Activated T-helper 17 cell treated with anti-CD3 and anti-CD28 coated beads, Interleukin-2, amount 50 U/mL, for 72 hours (primary cell): Measurements from ENCODE around the gene MATN4. TPM values are rescaled to one million over a fixed set of nuclear protein-coding genes. Genes with fewer than 3 reads are reported as not detected.

Experiments used
- ATAC-seq: fragments of 150-1000 bp; cut with Tn5 transposase; replicated peaks from 2 replicates; pipeline ENCODE4 v1.10.0; 2021; ENCODE audit warnings: mild to moderate bottlenecking, moderate library complexity
- H3K27ac Mint-ChIP-seq: one replicate; pipeline ENCODE4 v1.8.0; 2022; ENCODE audit warnings: mixed read lengths
- H3K27me3 Mint-ChIP-seq: one replicate; pipeline ENCODE4 v1.8.0; 2022; ENCODE audit warnings: mixed read lengths
- H3K36me3 Mint-ChIP-seq: one replicate; pipeline ENCODE4 v1.8.0; 2022; ENCODE audit warnings: low read depth, mild to moderate bottlenecking, mixed read lengths
- H3K4me1 Mint-ChIP-seq: one replicate; pipeline ENCODE4 v1.8.0; 2022; ENCODE audit warnings: mixed read lengths
- H3K4me3 Mint-ChIP-seq: one replicate; pipeline ENCODE4 v1.8.0; 2022; ENCODE audit warnings: mild to moderate bottlenecking, mixed read lengths
- H3K9me3 Mint-ChIP-seq: one replicate; pipeline ENCODE4 v1.8.0; 2022; ENCODE audit warnings: mixed read lengths
- total RNA-seq, 2 donors: library from RNA; stranded (reverse); gene quantifications; one replicate each; pipeline ENCODE4 v1.2.3, GENCODE V29; 2022

The MATN4 gene
- total RNA-seq, 2 donors from 2014 or later = 0.11 to 0.66 TPM

DNA sequence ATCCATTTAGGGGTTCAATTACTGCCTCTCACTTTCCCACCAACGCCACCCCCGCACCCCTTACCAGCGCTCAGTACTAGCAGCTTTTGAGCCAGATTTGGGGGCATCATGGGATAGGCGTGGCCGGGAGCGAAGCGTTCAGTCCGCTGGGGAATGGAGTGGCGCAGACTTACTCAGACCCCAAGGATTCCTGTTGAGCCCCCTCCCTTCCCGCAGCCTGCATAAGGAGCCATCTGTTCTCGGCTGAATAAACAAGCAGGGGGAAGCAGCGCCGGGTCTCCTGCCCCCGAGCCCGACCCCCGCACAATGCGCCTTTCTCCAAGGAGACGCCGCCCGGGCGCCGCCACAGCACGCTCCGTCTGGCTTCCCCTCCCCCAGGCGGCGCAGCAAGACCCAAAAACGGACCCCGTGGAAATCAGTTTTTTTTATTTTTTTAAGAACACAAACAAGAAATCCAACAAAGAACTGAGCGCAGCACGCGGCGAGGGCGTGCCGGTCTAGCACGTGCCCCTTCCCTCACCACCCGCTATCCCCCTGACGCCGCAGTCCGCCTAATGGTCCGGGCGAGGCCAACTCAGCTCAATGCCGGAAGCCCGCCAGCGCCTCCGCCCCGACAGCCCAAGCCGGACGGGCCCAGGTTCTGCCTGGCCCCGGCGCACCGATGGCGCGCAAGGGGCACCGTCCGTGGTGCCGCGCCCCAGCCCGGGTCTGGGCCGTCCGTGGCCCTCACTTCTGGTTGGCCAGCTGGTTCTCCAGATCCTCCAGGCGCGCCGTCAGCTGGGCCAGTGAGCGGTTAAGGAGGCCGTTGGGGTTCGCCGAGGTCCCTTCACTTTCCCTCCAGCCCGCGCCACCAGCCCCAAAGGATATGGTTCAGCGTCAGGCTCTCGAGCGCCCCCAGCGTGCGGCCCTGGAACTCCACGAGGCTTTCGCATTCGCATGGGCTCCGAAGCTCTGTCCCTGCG, 14.8 kb downstream of the MATN4 start:
- no peaks in the 10 kb centered on the region for H3K4me1 Mint-ChIP-seq
- no peaks in the 10 kb centered on the region for H3K36me3 Mint-ChIP-seq
- H3K27ac Mint-ChIP-seq = no peak overlapping the region
- ATAC-seq = peak; percentile 92
- H3K27me3 Mint-ChIP-seq = peaks cover 13% of the 10 kb centered on the region
- no peaks in the 10 kb centered on the region for H3K9me3 Mint-ChIP-seq
- peak overlapping the region; percentile 66 for H3K4me3 Mint-ChIP-seq

DNA sequence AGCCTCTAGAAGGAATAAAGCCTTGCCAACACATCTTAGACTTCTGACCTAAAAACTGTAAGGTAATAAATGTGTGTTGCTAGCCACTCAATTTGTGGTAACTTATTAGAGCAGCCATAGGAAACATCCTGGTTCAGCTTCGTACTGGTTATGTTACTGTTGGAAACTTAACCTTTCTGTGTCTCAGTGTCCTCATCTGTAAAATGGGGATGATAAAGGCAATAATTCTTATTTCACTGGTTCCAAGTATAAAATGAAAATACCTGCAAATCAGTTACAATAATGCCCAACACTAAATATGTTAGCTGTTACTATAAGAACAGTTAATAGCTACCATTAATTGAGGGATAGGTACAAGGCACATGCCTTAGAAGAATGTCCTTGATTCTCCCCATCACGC, 15.8 kb downstream of the MATN4 start:
- ATAC-seq = no peak
- no peak overlapping the region for H3K27ac Mint-ChIP-seq
- H3K27me3 Mint-ChIP-seq = peaks cover 18% of the 10 kb centered on the region
- H3K9me3 Mint-ChIP-seq = no peaks in the 10 kb centered on the region
- no peaks in the 10 kb centered on the region for H3K4me1 Mint-ChIP-seq
- no peaks in the 10 kb centered on the region for H3K36me3 Mint-ChIP-seq
- peak overlapping the region; percentile 66 for H3K4me3 Mint-ChIP-seq

DNA sequence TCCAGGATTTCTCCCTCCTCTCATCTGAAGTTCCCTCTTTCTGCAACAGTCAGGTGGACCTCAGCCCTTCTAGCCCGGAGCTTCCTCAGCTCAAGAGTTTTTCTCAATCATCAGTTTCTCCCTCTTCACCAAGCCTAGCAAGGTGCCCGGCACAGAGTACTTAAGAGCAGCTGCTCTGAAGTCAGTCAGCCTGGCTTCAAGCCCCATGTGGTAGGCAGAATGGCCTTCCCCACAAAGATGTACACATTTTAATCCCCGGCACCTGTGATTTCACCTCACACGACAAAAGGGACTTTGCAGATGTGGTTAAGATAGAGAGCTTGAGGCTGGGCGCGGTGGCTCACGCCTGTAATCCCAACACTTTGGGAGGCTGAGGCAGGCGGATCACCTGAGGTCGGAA, 16.6 kb downstream of the MATN4 start:
- ATAC-seq = no peak
- no peaks in the 10 kb centered on the region for H3K9me3 Mint-ChIP-seq
- peaks cover 23% of the 10 kb centered on the region for H3K27me3 Mint-ChIP-seq
- H3K36me3 Mint-ChIP-seq = no peaks in the 10 kb centered on the region
- H3K27ac Mint-ChIP-seq = no peak overlapping the region
- H3K4me3 Mint-ChIP-seq = no peak overlapping the region
- H3K4me1 Mint-ChIP-seq = no peaks in the 10 kb centered on the region

DNA sequence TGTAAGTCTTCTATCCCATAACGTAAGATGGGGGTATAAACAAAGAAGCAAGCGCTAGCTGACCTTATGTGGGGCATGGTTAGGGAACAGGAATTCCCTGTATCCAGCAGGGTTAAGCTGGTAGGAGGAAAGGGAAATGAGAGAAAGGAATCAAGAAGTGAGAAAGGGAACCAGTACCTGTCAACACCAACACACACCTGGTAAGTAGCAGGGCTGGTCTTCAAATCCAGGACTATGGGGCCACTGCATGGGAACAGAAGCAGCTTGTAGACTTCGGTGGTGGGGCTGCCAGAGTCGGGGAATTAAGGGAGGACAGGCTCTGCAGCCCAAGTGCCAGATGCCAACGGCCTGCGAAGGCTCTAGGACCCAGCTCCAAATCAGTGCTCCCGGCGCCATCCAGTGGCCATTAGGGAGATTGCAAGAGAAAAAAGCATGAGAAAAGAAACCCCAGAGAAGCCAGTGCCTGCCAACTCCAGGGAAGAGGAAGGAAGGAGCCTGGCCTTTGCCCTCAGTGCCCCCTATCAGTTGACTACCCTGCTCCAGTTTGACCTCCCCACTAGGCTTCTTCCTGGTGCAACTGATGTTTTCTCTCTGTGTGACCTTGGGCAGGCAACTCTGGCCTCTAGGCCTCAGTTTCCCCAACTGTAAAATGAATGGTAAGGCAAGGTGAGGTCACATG, 17.3 kb downstream of the MATN4 start:
- Mint-ChIP-seq H3K36me3 (no peaks in the 10 kb centered on the region), H3K27me3 (peaks cover 23% of the 10 kb centered on the region), H3K27ac (no peak overlapping the region), H3K4me1 (no peaks in the 10 kb centered on the region), H3K4me3 (no peak overlapping the region), H3K9me3 (no peaks in the 10 kb centered on the region)
- peak; percentile 38 for ATAC-seq

DNA sequence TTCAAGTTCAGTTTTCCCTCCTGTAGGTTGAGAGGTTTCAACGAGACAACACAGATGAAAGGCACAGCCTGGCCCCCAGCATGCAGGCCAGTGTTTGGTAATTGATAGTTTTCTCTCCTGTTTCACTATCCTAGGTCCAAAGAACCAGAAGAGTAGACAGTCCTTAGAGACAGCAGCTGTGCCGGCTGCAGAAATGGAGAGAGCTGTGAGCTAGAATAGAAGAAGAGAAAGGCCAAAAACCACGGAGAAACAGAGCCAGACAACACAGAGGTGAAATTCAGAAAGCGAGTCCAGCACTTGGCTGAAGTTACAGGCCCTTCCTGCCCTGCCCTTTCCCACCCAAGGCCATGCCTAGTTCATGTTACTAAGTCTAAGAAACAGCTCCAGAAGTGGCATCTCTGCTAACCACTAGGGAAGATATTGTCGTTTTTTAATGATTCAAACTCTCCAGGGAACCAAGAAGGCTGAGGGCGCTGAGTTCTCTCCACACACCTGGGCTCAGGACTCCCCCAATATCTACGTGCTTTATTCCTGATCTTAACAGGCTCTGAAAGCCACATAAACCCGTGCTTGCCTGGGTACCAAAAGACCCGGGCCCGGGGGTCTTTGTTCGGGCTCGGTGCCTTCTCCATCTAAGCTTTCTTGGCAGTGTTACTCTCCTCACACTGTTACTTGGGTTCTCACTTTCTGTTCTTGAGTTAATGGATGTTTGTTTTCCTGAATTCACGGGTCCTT, 18.0 kb downstream of the MATN4 start:
- H3K4me3 Mint-ChIP-seq = no peak overlapping the region
- H3K27me3 Mint-ChIP-seq = peaks cover 23% of the 10 kb centered on the region
- H3K9me3 Mint-ChIP-seq = no peaks in the 10 kb centered on the region
- no peak for ATAC-seq
- H3K27ac Mint-ChIP-seq = no peak overlapping the region
- H3K36me3 Mint-ChIP-seq = no peaks in the 10 kb centered on the region
- H3K4me1 Mint-ChIP-seq = no peaks in the 10 kb centered on the region

DNA sequence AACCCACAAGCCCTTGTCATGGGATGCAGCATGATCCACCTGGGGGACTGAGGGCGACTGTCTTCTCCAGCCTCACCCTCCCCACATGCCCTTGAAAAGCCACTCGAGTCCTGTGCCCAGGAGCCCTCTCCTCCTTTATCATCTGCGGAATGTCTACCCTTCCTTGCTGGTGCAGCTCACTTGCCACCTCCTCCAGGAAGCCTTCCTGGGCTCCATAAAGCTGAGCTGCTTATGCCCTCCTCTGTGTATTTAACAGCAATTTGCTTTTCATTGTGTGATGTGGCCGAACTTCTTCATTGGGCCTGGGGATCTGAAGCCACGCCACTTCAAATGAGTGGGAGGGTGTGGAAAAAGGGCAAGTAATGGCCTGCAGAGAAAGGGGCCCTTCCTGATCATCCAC, 19.2 kb downstream of the MATN4 start:
- Mint-ChIP-seq H3K4me3 (no peak overlapping the region), H3K4me1 (no peaks in the 10 kb centered on the region), H3K27me3 (peaks cover 26% of the 10 kb centered on the region), H3K36me3 (no peaks in the 10 kb centered on the region), H3K27ac (no peak overlapping the region), H3K9me3 (no peaks in the 10 kb centered on the region)
- ATAC-seq = no peak

DNA sequence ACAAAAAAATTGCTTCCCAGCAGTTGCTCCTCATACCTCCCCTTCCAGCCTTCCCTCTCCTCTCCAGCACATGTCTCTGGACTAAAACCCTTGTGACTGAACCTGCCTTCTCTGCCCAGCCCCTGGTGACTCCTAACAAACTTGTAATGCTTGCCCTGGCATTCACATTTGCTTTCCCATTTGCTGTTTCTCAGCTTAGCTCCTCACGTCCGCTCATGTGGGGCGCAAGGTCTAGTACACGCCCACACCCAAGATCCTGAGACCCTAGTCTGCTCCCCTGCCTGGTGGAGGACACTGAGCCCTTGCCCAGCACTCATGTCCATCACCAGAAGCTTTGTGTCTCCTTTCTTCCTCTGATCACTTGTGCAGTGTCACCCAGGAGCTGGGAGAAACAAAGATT, 19.7 kb downstream of the MATN4 start:
- no peak overlapping the region for H3K27ac Mint-ChIP-seq
- no peaks in the 10 kb centered on the region for H3K4me1 Mint-ChIP-seq
- H3K36me3 Mint-ChIP-seq = no peaks in the 10 kb centered on the region
- H3K4me3 Mint-ChIP-seq = no peak overlapping the region
- peaks cover 27% of the 10 kb centered on the region for H3K27me3 Mint-ChIP-seq
- ATAC-seq = no peak
- no peaks in the 10 kb centered on the region for H3K9me3 Mint-ChIP-seq

DNA sequence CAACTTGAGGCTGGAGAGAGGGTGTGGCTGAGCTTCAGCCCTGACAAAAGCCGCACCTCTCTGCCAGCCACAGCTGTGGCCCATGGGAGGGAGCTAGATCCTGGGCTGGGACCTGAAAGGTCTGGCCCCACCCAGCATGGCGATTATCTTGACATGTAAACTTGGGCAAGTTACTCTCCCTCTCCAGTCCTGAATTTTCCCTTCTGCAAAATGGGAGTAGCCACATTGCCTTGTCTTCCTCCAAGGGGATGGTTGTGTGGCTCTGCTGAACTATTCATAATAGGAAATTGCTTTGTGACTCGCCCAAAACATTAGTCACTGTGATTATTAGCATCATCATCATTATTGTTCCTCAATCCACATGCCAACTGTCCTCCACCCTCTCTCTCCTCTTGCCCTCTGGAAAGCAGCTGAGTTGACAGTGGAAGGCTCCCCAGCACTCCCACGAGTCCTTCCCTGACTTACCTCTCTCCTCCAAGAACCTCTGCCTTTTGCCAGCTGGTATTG, 24.5 kb downstream of the MATN4 start:
- no peaks in the 10 kb centered on the region for H3K36me3 Mint-ChIP-seq
- H3K9me3 Mint-ChIP-seq = no peaks in the 10 kb centered on the region
- no peak overlapping the region for H3K4me3 Mint-ChIP-seq
- H3K27me3 Mint-ChIP-seq = peaks cover 41% of the 10 kb centered on the region
- no peak for ATAC-seq
- H3K27ac Mint-ChIP-seq = no peak overlapping the region
- H3K4me1 Mint-ChIP-seq = no peaks in the 10 kb centered on the region

DNA sequence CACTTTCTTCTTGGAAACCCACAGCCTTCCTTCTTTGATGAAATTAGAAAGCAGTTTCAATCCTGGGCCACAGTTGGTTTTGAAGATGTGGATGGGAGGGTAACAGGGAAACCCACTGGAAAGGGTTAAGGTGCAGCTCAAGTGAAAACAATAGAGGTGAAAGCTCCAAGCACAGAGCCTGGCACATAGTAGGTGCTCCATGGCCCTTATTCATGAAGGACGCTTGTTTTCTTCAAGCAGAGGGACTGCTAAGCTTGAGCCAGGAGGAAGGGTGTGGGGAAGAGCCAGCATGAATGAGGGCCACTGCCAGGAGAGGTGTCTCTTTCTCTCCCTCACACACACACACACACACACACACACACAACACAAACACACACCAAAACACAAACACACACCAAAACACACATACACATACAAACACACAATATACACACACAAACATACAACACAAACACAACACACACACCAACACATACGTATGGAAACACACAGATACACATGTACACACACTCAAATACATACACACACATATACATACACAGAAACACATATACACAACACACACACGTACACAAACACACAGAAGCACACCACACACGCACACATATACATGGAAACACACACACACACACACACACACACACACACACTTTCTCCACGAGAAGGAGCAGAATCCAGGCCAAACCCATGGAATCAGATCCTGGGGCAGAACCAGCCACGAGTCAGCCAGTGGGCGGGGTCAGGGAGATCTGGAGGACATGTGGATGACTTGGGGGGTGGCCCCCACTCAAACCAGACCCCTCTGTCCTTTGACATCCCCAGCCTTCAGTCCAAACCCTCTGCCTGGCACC, 25.2 kb downstream of the MATN4 start:
- H3K9me3 Mint-ChIP-seq = no peaks in the 10 kb centered on the region
- no peak for ATAC-seq
- H3K4me3 Mint-ChIP-seq = no peak overlapping the region
- no peak overlapping the region for H3K27ac Mint-ChIP-seq
- no peaks in the 10 kb centered on the region for H3K4me1 Mint-ChIP-seq
- H3K36me3 Mint-ChIP-seq = no peaks in the 10 kb centered on the region
- H3K27me3 Mint-ChIP-seq = peaks cover 38% of the 10 kb centered on the region

DNA sequence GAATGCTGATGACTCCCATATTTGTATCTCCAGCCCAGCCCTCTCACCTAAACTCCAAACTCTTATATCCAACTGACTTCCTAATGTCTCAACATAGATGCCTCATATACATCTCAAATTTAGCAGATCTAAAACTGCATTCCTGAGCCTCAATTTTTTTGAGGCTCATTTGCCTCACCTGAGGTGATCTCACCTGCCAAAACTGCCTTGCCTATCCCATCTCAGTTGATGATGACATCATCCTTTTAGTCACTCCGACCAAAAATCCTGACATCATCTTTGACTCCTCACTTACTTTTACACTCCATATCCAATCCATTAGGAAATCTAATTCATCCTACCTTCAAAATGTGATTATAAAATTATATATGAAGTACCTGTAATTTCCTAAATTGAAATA, 28.1 kb downstream of the MATN4 start:
- no peak for ATAC-seq
- Mint-ChIP-seq H3K9me3 (no peaks in the 10 kb centered on the region), H3K27ac (no peak overlapping the region), H3K27me3 (peaks cover 40% of the 10 kb centered on the region), H3K4me1 (no peaks in the 10 kb centered on the region), H3K36me3 (no peaks in the 10 kb centered on the region), H3K4me3 (no peak overlapping the region)

DNA sequence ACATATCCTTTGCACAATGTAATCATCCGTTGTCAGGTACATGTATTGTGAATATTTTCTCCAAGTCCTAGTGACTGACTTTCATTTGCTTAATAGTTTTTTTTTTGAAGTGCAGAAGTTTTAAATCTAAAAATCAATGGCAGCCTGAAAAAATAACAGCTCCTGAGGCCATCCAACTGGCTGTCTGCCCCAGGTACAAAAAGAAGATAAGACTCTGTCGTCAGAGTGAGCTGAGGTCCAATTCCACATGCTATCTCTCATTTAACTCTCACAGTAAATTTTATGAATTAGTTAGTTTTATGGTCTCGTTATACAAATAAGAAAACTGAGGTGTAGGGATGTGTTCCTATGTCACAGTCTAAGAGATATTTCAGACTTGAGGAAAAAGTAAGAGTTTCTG, 32.8 kb downstream of the MATN4 start:
- peaks cover 50% of the 10 kb centered on the region for H3K27me3 Mint-ChIP-seq
- no peaks in the 10 kb centered on the region for H3K9me3 Mint-ChIP-seq
- no peaks in the 10 kb centered on the region for H3K4me1 Mint-ChIP-seq
- H3K36me3 Mint-ChIP-seq = no peaks in the 10 kb centered on the region
- no peak overlapping the region for H3K27ac Mint-ChIP-seq
- no peak for ATAC-seq
- H3K4me3 Mint-ChIP-seq = no peak overlapping the region

DNA sequence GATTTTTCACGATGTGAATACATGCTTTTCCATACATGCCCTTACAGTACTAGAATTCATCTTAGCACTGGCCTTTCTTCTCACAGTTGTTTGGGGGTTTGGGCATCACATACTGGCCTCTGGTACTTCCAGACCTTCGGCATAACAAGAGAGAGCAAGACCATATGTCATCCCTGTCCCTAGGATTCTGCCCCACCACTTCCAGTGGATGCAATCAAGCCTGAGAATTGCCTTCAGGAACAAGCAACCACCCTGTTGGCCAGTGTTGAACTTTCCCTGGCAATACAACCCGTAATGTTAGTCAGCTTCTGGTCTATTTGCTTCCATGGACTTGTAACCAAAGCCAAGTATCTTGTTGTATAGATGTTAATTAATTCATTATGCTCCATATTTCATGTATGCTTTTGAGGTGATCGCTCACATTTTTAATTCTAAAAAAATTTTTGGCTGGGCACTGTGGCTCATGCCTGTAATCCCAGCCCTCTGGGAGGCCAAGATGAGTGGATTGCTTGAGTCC, 38.3 kb downstream of the MATN4 start:
- H3K4me1 Mint-ChIP-seq = no peaks in the 10 kb centered on the region
- no peak overlapping the region for H3K27ac Mint-ChIP-seq
- H3K9me3 Mint-ChIP-seq = no peaks in the 10 kb centered on the region
- no peaks in the 10 kb centered on the region for H3K36me3 Mint-ChIP-seq
- peaks cover 34% of the 10 kb centered on the region for H3K27me3 Mint-ChIP-seq
- no peak for ATAC-seq
- no peak overlapping the region for H3K4me3 Mint-ChIP-seq

DNA sequence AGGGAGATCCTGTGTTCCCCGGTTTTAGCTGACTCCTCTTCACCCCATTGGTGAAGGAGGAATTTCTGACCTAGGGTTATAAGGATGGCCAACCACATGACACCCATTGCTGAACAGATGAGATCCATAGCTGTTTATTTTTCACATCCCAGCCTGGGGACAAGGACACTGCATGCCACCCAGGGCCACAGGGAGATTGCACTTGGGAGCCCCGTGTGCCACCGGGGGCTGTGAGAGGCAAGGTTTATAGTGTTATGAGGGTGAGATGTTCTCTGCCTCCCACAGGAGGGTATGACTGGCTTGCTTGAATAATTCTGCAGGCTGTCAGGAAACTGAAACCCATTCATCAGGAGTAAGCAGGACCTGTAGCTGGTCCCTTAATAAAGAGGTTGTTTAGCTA, 39.0 kb downstream of the MATN4 start:
- no peaks in the 10 kb centered on the region for H3K9me3 Mint-ChIP-seq
- ATAC-seq = no peak
- no peak overlapping the region for H3K27ac Mint-ChIP-seq
- peaks cover 31% of the 10 kb centered on the region for H3K27me3 Mint-ChIP-seq
- no peaks in the 10 kb centered on the region for H3K36me3 Mint-ChIP-seq
- no peaks in the 10 kb centered on the region for H3K4me1 Mint-ChIP-seq
- no peak overlapping the region for H3K4me3 Mint-ChIP-seq

DNA sequence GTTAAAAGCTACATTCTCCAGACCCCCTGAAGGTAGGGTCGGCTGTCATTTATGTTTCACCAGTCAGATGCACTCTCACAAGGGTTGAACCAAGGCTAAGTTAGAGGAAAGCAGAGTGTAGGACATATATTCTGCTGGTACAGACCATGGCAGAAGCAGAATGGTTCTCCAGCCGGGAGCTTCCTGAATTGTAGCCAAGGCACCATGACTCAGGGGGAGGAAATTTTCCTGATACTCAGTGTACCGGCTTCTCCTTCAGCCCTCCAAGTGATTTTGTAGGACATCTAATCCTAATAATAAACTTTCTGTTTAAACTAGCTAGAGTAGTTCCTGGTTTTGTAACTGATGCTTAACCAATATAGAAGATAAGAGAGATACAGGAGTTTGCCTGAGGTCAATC, 39.6 kb downstream of the MATN4 start:
- Mint-ChIP-seq H3K27ac (no peak overlapping the region), H3K4me3 (no peak overlapping the region), H3K36me3 (no peaks in the 10 kb centered on the region), H3K9me3 (no peaks in the 10 kb centered on the region), H3K27me3 (peaks cover 30% of the 10 kb centered on the region), H3K4me1 (no peaks in the 10 kb centered on the region)
- no peak for ATAC-seq
